ENCODE data around the gene EVPL. TPM values are rescaled to one million over a fixed set of nuclear protein-coding genes. Genes with fewer than 3 reads are reported as not detected.

EVPL gene
- total and polyA plus RNA-seq, 2 of the 13 experiments (the other 11 are each of a cell fraction or from before 2014, with no cell fraction given) = 2.1 to 8.2 TPM

DNA sequence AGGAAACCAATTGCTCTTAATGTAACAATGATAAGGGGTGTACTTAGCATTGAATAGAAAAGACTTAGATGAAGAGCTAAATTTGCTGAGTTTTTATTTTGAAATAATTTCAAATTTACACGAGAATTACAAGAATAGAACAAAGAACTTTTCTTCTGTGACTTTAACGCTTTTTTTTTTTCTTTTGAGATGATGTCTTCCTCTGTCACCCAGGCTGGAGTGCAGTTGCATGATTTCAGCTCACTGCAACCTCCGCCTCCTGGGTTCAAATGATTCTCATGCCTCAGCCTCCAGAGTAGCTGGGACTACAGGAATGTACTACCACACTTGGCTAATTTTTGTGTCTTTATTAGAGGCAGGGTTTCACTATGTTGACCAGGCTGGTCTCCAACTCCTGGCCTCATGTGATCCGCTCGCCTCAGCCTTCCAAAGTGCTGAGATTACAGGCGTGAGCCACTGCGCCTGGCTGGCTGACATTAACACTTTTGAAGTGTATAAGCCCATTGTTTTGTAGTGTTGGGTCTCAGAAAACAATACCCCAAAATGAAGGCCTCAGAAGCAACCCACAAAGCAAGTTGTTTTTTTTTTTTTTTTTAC is 46.0 kb downstream of the EVPL start (continued):
- peak; percentile 7; the same call in 1 of the 2 replicates for TF ChIP-seq SALL2 (CRISPR knock-in tag; IDR thresholded peaks at IDR 0.05)
- TF ChIP-seq ZNF563 (CRISPR knock-in tag; IDR thresholded peaks at IDR 0.05) = 0 out of 2 replicates have a peak, but pooled peaks have one; percentile 10

GRCh38 chr17:75980188-75981018 is 46.7 kb downstream of the EVPL start:
- H2AFZ ChIP-seq (ENCODE audit: low read length) = no peak overlapping the region
- intact Hi-C loops (cut with micrococcal nuclease; ENCODE audit: unreplicated experiment) = no loop called here
- TF ChIP-seq SCMH1 (CRISPR knock-in tag; IDR thresholded peaks at IDR 0.05; ENCODE audit: borderline replicate concordance) (no peak), POLR2AphosphoS2 (IDR thresholded peaks at IDR 0.05; ENCODE audit: low read depth, low read length) (no peak), SNRNP70 (IDR thresholded peaks at IDR 0.05; ENCODE audit: low read depth, low read length) (no peak), ZMAT3 (CRISPR knock-in tag; conservative IDR thresholded peaks at IDR 0.05) (no peak), ZKSCAN5 (CRISPR knock-in tag; IDR thresholded peaks at IDR 0.05) (no peak), ZFP1 (CRISPR knock-in tag; IDR thresholded peaks at IDR 0.05) (0 out of 2 replicates have a peak, but pooled peaks have one; percentile 3), ZFX (CRISPR knock-in tag; IDR thresholded peaks at IDR 0.05; ENCODE audit: low read depth) (no peak), MTF1 (CRISPR knock-in tag; IDR thresholded peaks at IDR 0.05) (no peak), KLF13 (CRISPR knock-in tag; IDR thresholded peaks at IDR 0.05) (no peak), MED1 (CRISPR knock-in tag; IDR thresholded peaks at IDR 0.05) (no peak), XBP1 (CRISPR knock-in tag; IDR thresholded peaks at IDR 0.05) (no peak), SRSF1 (optimal IDR thresholded peaks at IDR 0.05; ENCODE audit: low read depth, low read length) (no peak), ZNF792 (CRISPR knock-in tag; IDR thresholded peaks at IDR 0.05) (0 out of 2 replicates have a peak, but pooled peaks have one; percentile 12), GRHL1 (CRISPR knock-in tag; conservative IDR thresholded peaks at IDR 0.05) (no peak), ZNF605 (CRISPR knock-in tag; IDR thresholded peaks at IDR 0.05) (no peak), CEBPG (CRISPR knock-in tag; IDR thresholded peaks at IDR 0.05) (no peak), ELF4 (CRISPR knock-in tag; IDR thresholded peaks at IDR 0.05; ENCODE audit: borderline replicate concordance) (no peak)
- TF ChIP-seq, protein P1, sequence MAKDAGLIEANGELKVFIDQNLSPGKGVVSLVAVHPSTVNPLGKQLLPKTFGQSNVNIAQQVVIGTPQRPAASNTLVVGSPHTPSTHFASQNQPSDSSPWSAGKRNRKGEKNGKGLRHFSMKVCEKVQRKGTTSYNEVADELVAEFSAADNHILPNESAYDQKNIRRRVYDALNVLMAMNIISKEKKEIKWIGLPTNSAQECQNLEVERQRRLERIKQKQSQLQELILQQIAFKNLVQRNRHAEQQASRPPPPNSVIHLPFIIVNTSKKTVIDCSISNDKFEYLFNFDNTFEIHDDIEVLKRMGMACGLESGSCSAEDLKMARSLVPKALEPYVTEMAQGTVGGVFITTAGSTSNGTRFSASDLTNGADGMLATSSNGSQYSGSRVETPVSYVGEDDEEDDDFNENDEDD (CRISPR knock-in tag; IDR thresholded peaks at IDR 0.05; ENCODE audit: borderline replicate concordance) = no peak

More at GRCh38 chr17:75980188-75981018, 46.7 kb downstream of the EVPL start:
- Histone ChIP-seq H3K4me2 (ENCODE audit: low read depth, low read length) (peak overlapping the region; percentile 87), H4K20me1 (ENCODE audit: insufficient read depth, low read length) (no peaks in the 10 kb centered on the region), H3K9me3 (ENCODE audit: low read length) (no peaks in the 10 kb centered on the region), H3K36me3 (replicated peaks in 1 of 2; ENCODE audit: control insufficient read depth in 1 of 2, insufficient read depth in 2 of 2, low read length in 2 of 2) (peaks cover 1 to 3% of the 10 kb centered on the region in 2 experiments; a peak in 2 of 5 replicates), H3K79me2 (ENCODE audit: insufficient read depth, low read length) (peaks cover 33% of the 10 kb centered on the region), H3K27ac (ENCODE audit: extremely low read length, insufficient read depth, low read length) (peak overlapping the region; percentile 99), H3K9ac (ENCODE audit: insufficient read depth, low read depth, low read length) (peak overlapping the region; percentile 91), H3K4me3 (replicated peaks in 1 of 3; ENCODE audit: insufficient read depth in 1 of 3, low read depth in 2 of 3, low read length in 3 of 3) (peak overlapping the region; percentile 74 to 98 (median 93)), H3K27me3 (ENCODE audit: control insufficient read depth in 1 of 2, insufficient read depth in 2 of 2, low read length in 2 of 2) (no peaks in the 10 kb centered on the region; a peak in 1 of 5 replicates), H3K4me1 (ENCODE audit: insufficient read depth, low read length) (peaks cover 78% of the 10 kb centered on the region)
- no peak for DNase-seq (ENCODE audit: low spot score)
- no peak for ATAC-seq
- 66% methylated on average over 18 of the region's 18 CpGs for WGBS (ENCODE audit: low lambda C conversion rate)
- BruUV-seq (replicated peaks) = TSS peak; percentile 49
- ChIA-PET POLR2A (interaction anchor here (1.0 to 11.5 kb wide), 3 partner anchors 19 to 104 kb away, joined by 3 to 481 read pairs (median 4); partner anchors contain the start of gene CDK3), CTCF (ENCODE audit: low intra/inter-chr PET ratio, low total read pairs) (no interaction called here)
- no peak for FAIRE-seq
- in situ Hi-C loops (cut with HindIII; ENCODE audit: extremely low pct_ligation_motif_present, low pct_unique_long_range_greater_than_20kb) = no loop called here

Data from HepG2 (cell line).